GM12891 (cell line): Measurements from ENCODE around the gene PTGS1.

Experiments used
- PAX5 ChIP-seq: IDR thresholded peaks from 2 replicates; pipeline ENCODE4 v1.6.1; 2011; ENCODE audit warnings: low read length, moderate library complexity, mild to moderate bottlenecking; ENCODE audit not compliant: insufficient read depth, severe bottlenecking
- POLR2A ChIP-seq: IDR thresholded peaks from 2 replicates; pipeline ENCODE4 v1.6.1; 2011; ENCODE audit warnings: low read depth, low read length, control low read depth

GRCh38 chr9:122348288-122348777 lies 22.5 kb upstream of the PTGS1 start:
- TF ChIP-seq POLR2A (no peak), PAX5 (no peak)
